SJCRH30 (cell line): ENCODE results near the gene DHX58. TPM values are rescaled to one million over a fixed set of nuclear protein-coding genes. Genes with fewer than 3 reads are reported as not detected.

Experiments
- DNase-seq, 2 experiments: peaks; one replicate each; pipeline ENCODE4 v3.0.0-alpha.2; 2015 to 2020
- H3K27ac ChIP-seq: fragments of 250-450 bp; sonication (Bioruptor Pico); 2 replicates; pipeline ENCODE4 v1.5.1; 2020; ENCODE audit warnings: mild to moderate bottlenecking, moderate library complexity
- H3K27me3 ChIP-seq: fragments of 250-450 bp; sonication (Bioruptor Pico); 2 replicates; pipeline ENCODE4 v1.5.1; 2020; ENCODE audit warnings: mild to moderate bottlenecking, moderate library complexity
- H3K36me3 ChIP-seq: fragments of 250-450 bp; sonication (Bioruptor Pico); 2 replicates; pipeline ENCODE4 v1.5.1; 2020; ENCODE audit warnings: mild to moderate bottlenecking, moderate library complexity
- H3K4me1 ChIP-seq: fragments of 250-450 bp; sonication (Bioruptor Pico); 2 replicates; pipeline ENCODE4 v1.5.1; 2020; ENCODE audit warnings: mild to moderate bottlenecking, moderate library complexity
- H3K4me3 ChIP-seq: fragments of 250-450 bp; sonication (Bioruptor Pico); 2 replicates; pipeline ENCODE4 v1.5.1; 2020; ENCODE audit warnings: mild to moderate bottlenecking, moderate library complexity
- H3K9me3 ChIP-seq: fragments of 250-450 bp; sonication (Bioruptor Pico); replicated peaks from 2 replicates; pipeline ENCODE4 v1.5.1; 2020; ENCODE audit warnings: mild to moderate bottlenecking, moderate library complexity
- total RNA-seq: library from RNA; depleted of rRNA; stranded (reverse); fragments of >200 nt; shearing (Covaris generic); gene quantifications from 2 replicates; pipeline ENCODE4 v1.2.3, GENCODE V29; 2014

DHX58 gene
- total RNA-seq, 1 experiment from 2014 or later: 0.12 TPM

DNA sequence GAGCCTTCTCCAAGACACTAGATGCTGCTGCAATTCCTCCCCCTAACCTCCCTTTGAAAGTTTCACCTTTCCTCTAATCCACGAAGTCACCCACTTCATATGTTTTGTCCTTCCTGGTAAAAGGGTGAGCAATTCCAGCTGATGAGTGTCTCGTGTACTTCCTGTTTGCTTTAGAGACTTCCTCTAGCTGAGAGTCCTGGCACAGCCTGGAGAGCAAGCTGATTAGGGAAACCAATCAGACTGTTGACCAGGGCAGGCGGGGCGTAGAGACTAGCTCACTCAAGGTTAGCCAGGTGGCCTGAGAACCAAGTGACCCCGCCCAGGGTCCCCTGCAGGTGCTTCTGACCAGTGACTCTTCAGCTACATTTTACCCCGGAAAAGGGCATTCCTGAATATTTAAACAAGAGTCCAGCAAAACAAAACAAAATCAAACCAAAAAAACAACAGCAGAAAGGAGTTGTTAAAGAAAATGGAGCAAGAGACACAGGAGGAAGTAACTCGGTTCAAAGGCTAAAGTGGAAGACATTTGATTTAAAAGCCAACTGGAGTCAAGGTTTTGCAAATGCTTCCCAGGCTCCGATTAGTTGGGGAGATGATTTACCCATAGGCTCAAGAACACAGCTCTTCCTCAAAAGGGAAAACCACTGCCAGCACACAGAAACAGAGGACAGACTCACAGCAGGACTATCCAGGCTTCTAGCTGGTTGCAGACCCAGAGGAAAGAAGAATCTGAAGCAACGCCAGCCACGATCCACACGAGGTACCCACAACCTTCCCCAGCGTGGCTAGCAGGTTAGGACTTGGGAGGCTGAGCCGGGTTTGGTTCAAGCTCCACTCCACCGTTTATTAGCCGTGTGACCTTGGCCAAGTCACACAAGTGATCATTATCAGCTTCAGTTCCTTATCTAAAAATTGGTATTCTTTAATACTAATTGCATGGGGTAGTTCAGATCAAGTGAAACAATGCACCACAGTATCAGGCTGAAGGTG is 23.4 kb upstream of the DHX58 start:
- Histone ChIP-seq H3K4me3 (no peak overlapping the region), H3K27me3 (no peaks in the 10 kb centered on the region), H3K9me3 (no peaks in the 10 kb centered on the region), H3K36me3 (peaks cover 5% of the 10 kb centered on the region; the same call in 1 of the 2 replicates), H3K27ac (no peak overlapping the region), H3K4me1 (peaks cover 19% of the 10 kb centered on the region)
- no peak for DNase-seq

GRCh38 chr17:42135151-42135550 is 22.6 kb upstream of the DHX58 start:
- no peak overlapping the region for H3K27ac ChIP-seq
- peaks cover 19% of the 10 kb centered on the region for H3K4me1 ChIP-seq
- no peak for DNase-seq

GRCh38 chr17:42133461-42134041 is 21.0 kb upstream of the DHX58 start:
- H3K27me3 ChIP-seq: no peaks in the 10 kb centered on the region
- peaks cover 19% of the 10 kb centered on the region for H3K4me1 ChIP-seq
- peak in 1 of 2 experiments; percentile 64 for DNase-seq
- H3K4me3 ChIP-seq: no peak overlapping the region
- no peak overlapping the region for H3K27ac ChIP-seq
- no peaks in the 10 kb centered on the region for H3K9me3 ChIP-seq
- H3K36me3 ChIP-seq: peaks cover 13% of the 10 kb centered on the region

More at GRCh38 chr17:42135151-42135550, 22.6 kb upstream of the DHX58 start:
- Histone ChIP-seq H3K4me3 (no peak overlapping the region), H3K27me3 (no peaks in the 10 kb centered on the region), H3K36me3 (peaks cover 5% of the 10 kb centered on the region; the same call in 1 of the 2 replicates), H3K9me3 (no peaks in the 10 kb centered on the region)

GRCh38 chr17:42132941-42133340 is 20.4 kb upstream of the DHX58 start:
- H3K9me3 ChIP-seq: no peaks in the 10 kb centered on the region
- DNase-seq: peak; percentile 75 to 87
- no peak overlapping the region for H3K27ac ChIP-seq
- H3K36me3 ChIP-seq: peaks cover 14% of the 10 kb centered on the region
- peaks cover 19% of the 10 kb centered on the region for H3K4me1 ChIP-seq
- H3K27me3 ChIP-seq: no peaks in the 10 kb centered on the region
- no peak overlapping the region for H3K4me3 ChIP-seq

GRCh38 chr17:42131981-42132432 is 19.5 kb upstream of the DHX58 start:
- Histone ChIP-seq H3K4me1 (peaks cover 19% of the 10 kb centered on the region), H3K36me3 (peaks cover 16% of the 10 kb centered on the region), H3K27me3 (no peaks in the 10 kb centered on the region), H3K27ac (no peak overlapping the region), H3K4me3 (no peak overlapping the region), H3K9me3 (no peaks in the 10 kb centered on the region)
- DNase-seq: no peak

DNA sequence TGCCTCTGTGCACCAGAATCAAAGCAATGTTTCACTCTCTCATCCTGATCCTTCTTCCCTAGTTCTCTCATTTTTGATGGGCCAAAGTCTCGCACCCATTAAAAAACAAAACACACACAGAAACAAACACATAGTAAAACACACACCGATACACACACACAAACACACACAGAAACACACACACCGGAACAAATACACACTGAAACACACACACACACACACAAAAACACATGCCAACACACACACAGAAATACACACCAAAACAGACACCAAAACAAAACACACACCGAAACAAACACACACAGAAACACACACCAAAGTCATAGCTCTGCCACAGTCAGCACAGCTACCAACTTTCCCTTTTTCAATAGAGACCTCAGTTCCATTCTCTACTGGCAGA is 18.7 kb upstream of the DHX58 start:
- Histone ChIP-seq H3K4me1 (peaks cover 19% of the 10 kb centered on the region), H3K27ac (no peak overlapping the region), H3K27me3 (no peaks in the 10 kb centered on the region), H3K4me3 (no peak overlapping the region), H3K36me3 (peaks cover 14% of the 10 kb centered on the region), H3K9me3 (no peaks in the 10 kb centered on the region)
- DNase-seq: no peak

DNA sequence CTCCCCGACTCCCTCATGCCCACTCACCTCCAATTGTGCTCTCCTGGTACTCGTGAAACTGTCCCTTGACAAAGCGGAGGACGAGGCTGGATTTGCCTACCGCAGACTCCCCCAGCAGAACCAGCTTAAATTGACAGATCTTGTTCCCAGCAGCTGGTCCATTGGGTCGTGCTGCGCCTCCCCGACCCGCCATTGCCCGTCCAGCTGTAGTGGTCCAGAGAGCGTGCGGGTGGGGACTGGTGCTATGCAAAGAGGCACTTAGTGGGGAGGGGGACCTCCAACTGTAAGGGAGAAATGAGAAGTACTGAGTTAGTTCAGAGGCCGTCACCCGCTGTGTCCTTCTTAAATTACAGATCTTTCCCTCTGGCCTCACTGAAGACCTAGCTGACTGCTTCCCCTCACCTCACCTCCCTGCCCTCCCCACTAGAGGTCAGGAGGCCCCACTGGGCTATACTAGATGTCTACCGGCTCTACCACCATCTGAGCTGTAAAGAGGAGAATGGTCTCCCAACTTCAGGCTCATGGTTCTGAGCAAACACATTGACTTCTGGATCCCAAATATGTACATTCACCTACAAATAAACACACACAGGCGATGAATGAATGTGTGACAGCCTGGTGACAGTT is 17.9 kb upstream of the DHX58 start:
- Histone ChIP-seq H3K36me3 (peaks cover 19% of the 10 kb centered on the region), H3K4me1 (peaks cover 19% of the 10 kb centered on the region), H3K27ac (no peak overlapping the region), H3K27me3 (no peaks in the 10 kb centered on the region), H3K4me3 (no peak overlapping the region), H3K9me3 (no peaks in the 10 kb centered on the region)
- DNase-seq: no peak

GRCh38 chr17:42129109-42129837 is 16.8 kb upstream of the DHX58 start:
- Histone ChIP-seq H3K36me3 (peaks cover 19% of the 10 kb centered on the region), H3K4me3 (no peak overlapping the region), H3K27ac (no peak overlapping the region), H3K9me3 (no peaks in the 10 kb centered on the region), H3K4me1 (peaks cover 17% of the 10 kb centered on the region), H3K27me3 (no peaks in the 10 kb centered on the region)
- no peak for DNase-seq

GRCh38 chr17:42127414-42127813 is 14.9 kb upstream of the DHX58 start:
- Histone ChIP-seq H3K27me3 (no peaks in the 10 kb centered on the region), H3K36me3 (peaks cover 23% of the 10 kb centered on the region), H3K4me3 (no peak overlapping the region), H3K27ac (no peak overlapping the region), H3K9me3 (no peaks in the 10 kb centered on the region), H3K4me1 (peaks cover 3% of the 10 kb centered on the region; the same call in 1 of the 2 replicates)
- DNase-seq: no peak

GRCh38 chr17:42126836-42127235 is 14.3 kb upstream of the DHX58 start:
- Histone ChIP-seq H3K27me3 (no peaks in the 10 kb centered on the region), H3K9me3 (no peaks in the 10 kb centered on the region), H3K27ac (no peak overlapping the region), H3K4me1 (no peaks in the 10 kb centered on the region), H3K4me3 (no peak overlapping the region), H3K36me3 (peaks cover 23% of the 10 kb centered on the region)
- DNase-seq: no peak

GRCh38 chr17:42125565-42125964 is 13.1 kb upstream of the DHX58 start:
- Histone ChIP-seq H3K4me1 (peaks cover under 1% of the 10 kb centered on the region; the same call in 1 of the 2 replicates), H3K36me3 (peaks cover 23% of the 10 kb centered on the region), H3K27ac (no peak overlapping the region), H3K4me3 (no peak overlapping the region), H3K9me3 (no peaks in the 10 kb centered on the region), H3K27me3 (no peaks in the 10 kb centered on the region)
- no peak for DNase-seq

DNA sequence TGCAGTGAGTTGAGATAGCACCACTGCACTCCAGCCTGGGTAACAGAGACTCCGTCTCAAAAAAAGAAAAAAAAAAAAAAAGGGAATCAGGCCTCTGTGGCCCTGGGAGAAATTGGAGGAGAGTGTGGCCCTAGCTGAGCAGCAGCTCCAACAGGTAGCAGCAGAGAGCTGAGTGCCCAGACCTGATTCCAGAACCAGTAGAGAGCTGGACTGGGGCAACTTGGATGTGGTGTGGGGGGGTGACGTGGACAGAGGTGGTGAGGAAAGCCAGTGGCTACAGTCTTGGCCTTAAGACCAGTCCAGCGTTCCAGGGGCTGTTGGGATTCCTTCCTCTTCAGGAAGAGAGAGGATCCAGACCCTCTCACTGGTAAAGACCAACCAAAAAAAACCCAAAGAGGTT is 11.7 kb upstream of the DHX58 start:
- Histone ChIP-seq H3K4me3 (no peak overlapping the region), H3K36me3 (peaks cover 16% of the 10 kb centered on the region), H3K27ac (no peak overlapping the region), H3K9me3 (no peaks in the 10 kb centered on the region), H3K4me1 (peaks cover 8% of the 10 kb centered on the region; the same call in 1 of the 2 replicates), H3K27me3 (no peaks in the 10 kb centered on the region)
- no peak for DNase-seq

- H3K4me3 ChIP-seq: no peak within 1 kb of the TSS
- H3K27ac ChIP-seq: no peak within 1 kb of the TSS
- no peaks in the 10 kb centered on the region for H3K27me3 ChIP-seq
- H3K36me3 ChIP-seq: peaks cover 12% of the 10 kb centered on the region
- peaks cover 8% of the 10 kb centered on the region; the same call in 1 of the 2 replicates for H3K4me1 ChIP-seq
- DNase-seq: no peak
- H3K9me3 ChIP-seq: no peaks in the 10 kb centered on the region
Observed at GRCh38 chr17:42122371-42123303, 10.1 kb upstream of the DHX58 start, which contains the start of gene HSPB9. TSS of gene HSPB9 (plus strand) at chr17:42122804. CDS start at chr17:42122851, 47 bp downstream.
